Panc1 (cell line): ENCODE measurements around the gene AFF4. TPM values are rescaled to one million over a fixed set of nuclear protein-coding genes. Genes with fewer than 3 reads are reported as not detected.

Experiments used
- ATAC-seq: fragments of 200-7000 bp; cut with Tn5 transposase; 2 replicates; pipeline ENCODE4 v1.9.1; 2020; ENCODE audit warnings: mild to moderate bottlenecking, moderate library complexity
- BruUV-seq: library from RNA; stranded (reverse); fragments of 400-500 nt; replicated peaks from 2 replicates; lab custom pipeline; 2021; lab: Mats Ljungman, UMichigan
- CTCF ChIA-PET: fragments of 300-600 bp; sonication (Branson Sonifier 250); formaldehyde crosslinking; loops from one replicate; lab custom pipeline; 2022; ENCODE audit warnings: antibody characterized with exemption; lab: Charles Lee
- POLR2A ChIA-PET: fragments of 300-600 bp; sonication (Branson Sonifier 250); formaldehyde crosslinking; loops from one replicate; lab custom pipeline; 2022; ENCODE audit warnings: antibody characterized with exemption; lab: Charles Lee
- DNase-seq: peaks from one replicate; pipeline ENCODE4 v3.0.0-alpha.2; 2010; ENCODE audit warnings: low read depth, low spot score
- H3K27ac ChIP-seq: 2 replicates; pipeline ENCODE4 v1.5.1; 2011; ENCODE audit warnings: mild to moderate bottlenecking, low read length, inconsistent platforms
- H3K27me3 ChIP-seq: fragments of 200-500 bp; sonication (Bioruptor generic); 2 replicates; pipeline ENCODE4 v1.6.0; 2014; ENCODE audit warnings: low read length, inconsistent platforms; ENCODE audit not compliant: control insufficient read depth, insufficient read depth
- H3K36me3 ChIP-seq: fragments of 200-500 bp; sonication (Bioruptor generic); 2 replicates; pipeline ENCODE4 v1.5.1; 2014; ENCODE audit warnings: inconsistent platforms, mild to moderate bottlenecking, low read length, moderate library complexity; ENCODE audit not compliant: control insufficient read depth, insufficient read depth
- H3K4me1 ChIP-seq: 2 replicates; pipeline ENCODE4 v1.5.1; 2011; ENCODE audit warnings: inconsistent platforms, mild to moderate bottlenecking, low read length, moderate library complexity; ENCODE audit not compliant: control insufficient read depth, insufficient read depth
- H3K4me3 ChIP-seq, 2 experiments: 2 replicates each; pipeline ENCODE4 v1.5.1; 2011 to 2012; ENCODE audit warnings: low read depth in 2 of 2, low read length in 2 of 2, mild to moderate bottlenecking in 2 of 2, inconsistent platforms in 1 of 2, moderate library complexity in 1 of 2
- H3K9me3 ChIP-seq: fragments of 200-500 bp; sonication (Bioruptor generic); 2 replicates; pipeline ENCODE4 v1.5.1; 2014; ENCODE audit warnings: low read depth, mild to moderate bottlenecking, inconsistent platforms, low read length, moderate library complexity; ENCODE audit not compliant: control insufficient read depth, insufficient read depth
- CTCF ChIP-seq: fragments of 450-650 bp; IDR thresholded peaks from 2 replicates; pipeline ENCODE4 v1.5.1; 2017; ENCODE audit warnings: mild to moderate bottlenecking
- POLR2AphosphoS5 ChIP-seq: IDR thresholded peaks from 2 replicates; pipeline ENCODE4 v1.6.1; 2012; ENCODE audit warnings: mild to moderate bottlenecking, low read depth, low read length, moderate library complexity
- REST ChIP-seq, 2 experiments: IDR thresholded peaks; 2 replicates each; pipeline ENCODE4 v1.6.1; 2011 to 2012; ENCODE audit warnings: low read depth in 2 of 2, control low read depth in 1 of 2, low read length in 1 of 2, mild to moderate bottlenecking in 1 of 2, moderate library complexity in 1 of 2; ENCODE audit not compliant: insufficient read depth in 1 of 2
- SIN3A ChIP-seq: IDR thresholded peaks from 2 replicates; pipeline ENCODE4 v1.6.1; 2012; ENCODE audit warnings: low read depth, mild to moderate bottlenecking, low read length, moderate library complexity, borderline replicate concordance; ENCODE audit not compliant: insufficient read depth
- TCF7L2 ChIP-seq: IDR thresholded peaks from 2 replicates; pipeline ENCODE4 v1.6.1; 2011; ENCODE audit warnings: mild to moderate bottlenecking, low read depth, low read length, inconsistent platforms
- in situ Hi-C: cut with HindIII; loops from 2 replicates; pipeline ENCODE4 v1.10.0; 2016; ENCODE audit warnings: low sequenced_read_pairs, low pct_unique_long_range_greater_than_20kb
- intact Hi-C: fragments of 100-400 bp; cut with micrococcal nuclease; formaldehyde crosslinking; loops from one replicate; pipeline ENCODE4 v1.10.0; 2022; ENCODE audit not compliant: unreplicated experiment
- total RNA-seq: library from RNA; stranded (reverse); gene quantifications from one replicate; pipeline ENCODE4 v1.2.1, GENCODE V29; 2021; ENCODE audit not compliant: unreplicated experiment

The AFF4 gene
- total RNA-seq, 1 experiment from 2014 or later, result 78.3 TPM

GRCh38 chr5:132951897-132952296, 11.5 kb downstream of the AFF4 start:
- CTCF ChIA-PET, result no interaction called here
- H3K36me3 ChIP-seq, result no peaks in the 10 kb centered on the region
- DNase-seq (no peak), ATAC-seq (no peak)
- H3K27ac ChIP-seq, result no peak overlapping the region
- no peaks in the 10 kb centered on the region for H3K27me3 ChIP-seq
- in situ Hi-C loops (no loop called here), intact Hi-C loops (no loop called here)
- H3K9me3 ChIP-seq, result no peaks in the 10 kb centered on the region
- TF ChIP-seq SIN3A (no peak), CTCF (no peak), TCF7L2 (no peak), REST (IDR thresholded peaks at IDR 0.05; ENCODE audit: insufficient read depth in 1 of 2, low read depth in 2 of 2, low read length in 1 of 2) (no peak), POLR2AphosphoS5 (no peak)
- H3K4me1 ChIP-seq, result peaks cover 9% of the 10 kb centered on the region
- TSS peak; percentile 31 for BruUV-seq
- no peak overlapping the region for H3K4me3 ChIP-seq
- POLR2A ChIA-PET, result interaction anchor here (0.7 kb wide), 1 partner anchor 296 kb away, joined by 4 read pairs; no protein-coding TSS in a partner anchor

- ATAC-seq (no peak), DNase-seq (no peak)
- CTCF ChIA-PET, result no interaction called here
- H3K4me3 ChIP-seq, result no peak overlapping the region
- no peak overlapping the region for H3K27ac ChIP-seq
- POLR2A ChIA-PET, result no interaction called here
- no peaks in the 10 kb centered on the region for H3K9me3 ChIP-seq
- H3K36me3 ChIP-seq, result no peaks in the 10 kb centered on the region
- peaks cover 9% of the 10 kb centered on the region for H3K4me1 ChIP-seq
- no TSS peak for BruUV-seq
- in situ Hi-C loops (no loop called here), intact Hi-C loops (no loop called here)
- H3K27me3 ChIP-seq, result no peaks in the 10 kb centered on the region
- no peak for TF ChIP-seq SIN3A
- TF ChIP-seq REST (IDR thresholded peaks at IDR 0.05; ENCODE audit: insufficient read depth in 1 of 2, low read depth in 2 of 2, low read length in 1 of 2), result no peak
- TF ChIP-seq POLR2AphosphoS5, result no peak
- no peak for TF ChIP-seq CTCF
- no peak for TF ChIP-seq TCF7L2
Observed at GRCh38 chr5:132949136-132949535, 14.3 kb downstream of the AFF4 start.
